Measurements from ENCODE around the gene KSR1.
"Not testable (repeated sequence)": the region's sequence is repeated elsewhere in the genome, so short reads cannot be mapped to it uniquely, and the experiment has no call there.

KSR1 gene

GRCh38 chr17:27646232-27646631 is 190.0 kb downstream of the KSR1 start:
- no peak for DNase-seq

GRCh38 chr17:27647765-27648164 is 191.5 kb downstream of the KSR1 start:
- DNase-seq = no peak

- DNase-seq = not testable (repeated sequence)
Observed at GRCh38 chr17:27649111-27649571, 192.9 kb downstream of the KSR1 start.

GRCh38 chr17:27649929-27650328 is 193.7 kb downstream of the KSR1 start:
- DNase-seq = no peak

- no peak for DNase-seq
Observed at GRCh38 chr17:27650836-27651235, 194.6 kb downstream of the KSR1 start.

GRCh38 chr17:27651411-27652345 is 195.4 kb downstream of the KSR1 start:
- DNase-seq = peak; percentile 61

GRCh38 chr17:27653449-27653971 is 197.3 kb downstream of the KSR1 start:
- DNase-seq = not testable (repeated sequence)

- no peak for DNase-seq
Observed at GRCh38 chr17:27654136-27654535, 197.9 kb downstream of the KSR1 start.

- peak; percentile 50 for DNase-seq
Observed at GRCh38 chr17:27654654-27655524, 198.6 kb downstream of the KSR1 start.

- DNase-seq = not testable (repeated sequence)
Observed at GRCh38 chr17:27655525-27656111, 199.4 kb downstream of the KSR1 start.

GRCh38 chr17:27656620-27657019 is 200.4 kb downstream of the KSR1 start:
- DNase-seq = not testable (repeated sequence)

- DNase-seq = no peak
Observed at GRCh38 chr17:27657620-27658019, 201.4 kb downstream of the KSR1 start.

- DNase-seq = no peak
Observed at GRCh38 chr17:27659683-27660082, 203.4 kb downstream of the KSR1 start.

GRCh38 chr17:27660436-27660835 is 204.2 kb downstream of the KSR1 start:
- no peak for DNase-seq

GRCh38 chr17:27663936-27664605 is 207.8 kb downstream of the KSR1 start:
- DNase-seq = no peak

- no peak for DNase-seq
Observed at GRCh38 chr17:27664606-27664965, 208.3 kb downstream of the KSR1 start.

GRCh38 chr17:27665549-27665948 is 209.3 kb downstream of the KSR1 start:
- DNase-seq = no peak

GRCh38 chr17:27666270-27666669 is 210.0 kb downstream of the KSR1 start:
- DNase-seq = not testable (repeated sequence)

GRCh38 chr17:27666831-27667560 is 210.7 kb downstream of the KSR1 start:
- no peak for DNase-seq

GRCh38 chr17:27667656-27668487 is 211.6 kb downstream of the KSR1 start:
- DNase-seq = no peak

GRCh38 chr17:27668488-27668823 is 212.2 kb downstream of the KSR1 start:
- no peak for DNase-seq
